CD4-positive, alpha-beta T cell treated with Interferon alpha-2 for 1 hour (primary cell): ENCODE measurements around the gene SH3RF1.

ENCODE experiments used
- DNase-seq, 2 donors: peaks; one replicate each; pipeline ENCODE4 v3.0.0-alpha.2; 2020 to 2022

The SH3RF1 gene

GRCh38 chr4:169250796-169251195, 20.0 kb downstream of the SH3RF1 start:
- DNase-seq, result no peak

- DNase-seq, result no peak
These were observed 20.8 kb downstream of the SH3RF1 start for GRCh38 chr4:169249999-169250398.

- no peak for DNase-seq
These were observed 21.4 kb downstream of the SH3RF1 start for GRCh38 chr4:169249214-169249973.

GRCh38 chr4:169248645-169249044, 22.1 kb downstream of the SH3RF1 start:
- DNase-seq, result no peak

- DNase-seq, result no peak
These were observed 23.8 kb downstream of the SH3RF1 start for GRCh38 chr4:169246957-169247396.

GRCh38 chr4:169246279-169246678, 24.5 kb downstream of the SH3RF1 start:
- DNase-seq, result no peak

- DNase-seq, result no peak
These were observed 25.7 kb downstream of the SH3RF1 start for GRCh38 chr4:169245061-169245460.

GRCh38 chr4:169243825-169244609, 26.7 kb downstream of the SH3RF1 start:
- DNase-seq, result no peak

- no peak for DNase-seq
These were observed 29.3 kb downstream of the SH3RF1 start for GRCh38 chr4:169241464-169241863.

GRCh38 chr4:169239221-169239905, 31.4 kb downstream of the SH3RF1 start:
- DNase-seq, result no peak

- no peak for DNase-seq
These were observed 32.3 kb downstream of the SH3RF1 start for GRCh38 chr4:169238445-169238844.

GRCh38 chr4:169236873-169237626, 33.7 kb downstream of the SH3RF1 start:
- no peak for DNase-seq

- DNase-seq, result no peak
These were observed 34.7 kb downstream of the SH3RF1 start for GRCh38 chr4:169236078-169236477.

GRCh38 chr4:169234137-169234855, 36.5 kb downstream of the SH3RF1 start:
- no peak for DNase-seq

GRCh38 chr4:169233691-169234090, 37.1 kb downstream of the SH3RF1 start:
- no peak for DNase-seq

GRCh38 chr4:169231647-169232262, 39.0 kb downstream of the SH3RF1 start:
- no peak for DNase-seq

- DNase-seq, result no peak
These were observed 41.2 kb downstream of the SH3RF1 start for GRCh38 chr4:169229571-169230028.

GRCh38 chr4:169228076-169228475, 42.7 kb downstream of the SH3RF1 start:
- no peak for DNase-seq

GRCh38 chr4:169226565-169226964, 44.2 kb downstream of the SH3RF1 start:
- no peak for DNase-seq

GRCh38 chr4:169225812-169226211, 44.9 kb downstream of the SH3RF1 start:
- DNase-seq, result no peak

GRCh38 chr4:169225058-169225751, 45.6 kb downstream of the SH3RF1 start:
- DNase-seq, result no peak
